GM19438 (cell line): ENCODE data around the gene MAP3K8.

Source experiments
- ATAC-seq: cut with Tn5 transposase; IDR thresholded peaks from one replicate; pipeline ENCODE4 v1.9.1; 2021; ENCODE audit warnings: low read depth; ENCODE audit not compliant: unreplicated experiment

Gene MAP3K8

DNA sequence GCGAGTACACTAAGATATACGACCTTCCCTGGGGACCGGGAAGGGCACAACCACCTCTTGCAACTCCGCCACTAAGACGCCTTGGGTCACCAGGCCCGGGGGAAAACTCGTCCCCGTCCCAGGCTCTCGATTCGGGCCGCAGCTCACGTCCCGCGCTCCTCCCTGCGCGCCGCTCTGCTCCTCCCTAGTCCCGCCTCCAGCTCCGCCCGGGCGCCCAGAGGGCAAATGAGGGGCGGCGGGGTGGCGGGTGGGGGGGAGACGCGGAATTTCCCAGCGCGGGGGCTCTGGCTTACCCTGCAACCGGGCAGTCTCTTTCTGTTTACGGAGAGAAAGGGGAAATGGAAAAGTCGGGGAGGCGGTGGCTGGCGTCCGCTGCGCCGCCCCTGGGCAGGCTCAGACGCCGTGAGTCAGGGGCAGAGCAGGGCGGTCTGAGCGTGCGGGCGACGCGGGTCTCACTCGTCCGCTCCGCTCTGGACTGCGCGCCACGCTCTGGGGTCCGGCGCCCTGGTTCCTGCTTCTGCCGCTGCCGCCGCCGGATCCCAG is at the start of gene MAP3K8:
TSS of gene MAP3K8 (plus strand) at position 455 of the 543 bp plus-strand sequence. CDS start 4,755 bp downstream, outside the sequence.
- peak; percentile 59 for ATAC-seq

DNA sequence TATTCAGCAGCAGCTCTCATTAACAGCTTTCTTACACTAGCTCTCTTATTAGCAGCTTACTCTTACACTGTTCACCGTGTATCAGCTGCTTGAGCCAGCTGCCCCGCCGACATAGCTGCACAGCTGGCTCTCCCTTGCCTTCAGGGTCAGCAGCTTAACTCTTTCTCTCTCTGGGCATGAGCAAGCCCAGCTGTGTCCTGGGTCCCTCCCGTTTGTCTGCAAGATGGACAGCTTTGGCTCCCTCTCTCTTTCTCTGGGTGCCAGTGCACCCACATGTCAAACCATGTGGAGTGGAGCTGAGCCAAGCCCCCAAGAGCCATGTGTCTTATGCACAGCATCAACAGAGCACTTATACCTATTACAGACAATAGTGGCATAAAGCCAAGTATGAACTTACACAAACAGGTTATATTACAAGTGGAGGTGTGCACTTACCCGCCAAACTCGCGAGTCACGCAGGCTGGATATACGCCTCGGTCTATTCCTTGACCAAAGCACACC is 49.2 kb upstream of the MAP3K8 start:
- ATAC-seq = no peak

GRCh38 chr10:30386801-30387588 is 47.0 kb upstream of the MAP3K8 start:
- ATAC-seq = no peak

GRCh38 chr10:30387646-30388243 is 46.2 kb upstream of the MAP3K8 start:
- no peak for ATAC-seq

DNA sequence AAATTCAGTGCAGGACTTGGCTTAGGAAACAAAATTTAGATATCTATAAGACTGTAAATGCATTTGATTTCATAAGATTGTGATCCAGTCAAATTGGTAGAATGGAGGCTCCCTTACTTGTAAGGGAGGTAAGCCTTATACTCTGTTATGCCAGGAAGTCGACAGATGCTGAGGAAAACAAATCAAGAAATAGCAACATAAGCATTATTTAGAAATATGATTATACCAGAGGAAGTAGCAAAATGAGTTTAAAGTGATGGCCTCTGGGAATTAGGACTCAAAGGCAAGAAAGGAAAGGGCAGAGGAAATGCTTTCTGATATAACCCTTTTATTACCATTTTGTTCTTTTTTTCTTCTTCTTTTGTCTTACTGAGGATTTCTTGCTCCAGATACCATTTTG is 44.4 kb upstream of the MAP3K8 start:
- no peak for ATAC-seq

- no peak for ATAC-seq
Measured at GRCh38 chr10:30390207-30390606, 43.8 kb upstream of the MAP3K8 start.

DNA sequence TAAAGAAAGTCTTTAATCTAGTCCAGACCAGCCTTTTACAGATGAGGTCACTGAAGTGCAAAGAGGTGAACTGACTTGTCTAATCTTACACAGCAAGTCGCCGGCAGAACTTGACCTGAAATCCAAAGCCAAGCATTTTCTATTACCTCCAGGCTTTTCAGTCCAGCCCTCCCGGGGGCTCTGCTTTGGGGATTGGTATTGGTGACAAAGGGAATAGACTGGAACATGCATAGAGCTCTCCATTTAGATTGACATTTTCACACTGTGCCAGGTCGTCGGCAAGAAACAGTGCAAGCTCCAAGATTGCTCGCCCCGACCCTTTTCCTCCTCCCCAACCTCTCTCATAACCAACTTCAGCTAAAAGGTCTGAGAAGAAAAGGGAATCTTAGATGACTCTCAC is 42.7 kb upstream of the MAP3K8 start:
- no peak for ATAC-seq

GRCh38 chr10:30392564-30392990 is 41.4 kb upstream of the MAP3K8 start:
- ATAC-seq = peak; percentile 95

GRCh38 chr10:30396293-30396692 is 37.7 kb upstream of the MAP3K8 start:
- ATAC-seq = no peak

GRCh38 chr10:30396698-30397097 is 37.3 kb upstream of the MAP3K8 start:
- no peak for ATAC-seq

- no peak for ATAC-seq
Measured at GRCh38 chr10:30398193-30398592, 35.8 kb upstream of the MAP3K8 start.

DNA sequence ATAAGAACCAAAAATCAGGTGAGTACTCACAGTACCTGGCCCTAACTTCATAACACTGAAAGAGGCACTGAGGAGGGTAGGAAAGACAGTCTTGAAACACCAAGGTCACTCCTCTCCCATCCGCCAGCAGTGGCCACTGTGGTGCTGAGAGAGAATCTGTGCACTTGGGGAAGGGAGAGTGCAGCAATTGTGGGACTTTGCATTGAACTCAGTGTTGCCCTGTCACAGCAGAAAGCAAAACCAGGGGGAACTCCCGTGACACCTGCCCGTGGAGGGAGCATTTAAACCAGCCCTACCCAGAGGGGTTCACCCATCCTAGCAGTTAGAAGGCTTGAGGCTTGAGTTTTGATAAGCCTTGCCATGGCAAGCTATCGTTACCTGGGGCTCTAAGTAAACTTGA is 35.2 kb upstream of the MAP3K8 start:
- ATAC-seq = no peak

GRCh38 chr10:30403494-30403893 is 30.5 kb upstream of the MAP3K8 start:
- ATAC-seq = no peak

- no peak for ATAC-seq
Measured at GRCh38 chr10:30404540-30404939, 29.4 kb upstream of the MAP3K8 start.

GRCh38 chr10:30411263-30411662 is 22.7 kb upstream of the MAP3K8 start:
- no peak for ATAC-seq

GRCh38 chr10:30412901-30413300 is 21.1 kb upstream of the MAP3K8 start:
- no peak for ATAC-seq

DNA sequence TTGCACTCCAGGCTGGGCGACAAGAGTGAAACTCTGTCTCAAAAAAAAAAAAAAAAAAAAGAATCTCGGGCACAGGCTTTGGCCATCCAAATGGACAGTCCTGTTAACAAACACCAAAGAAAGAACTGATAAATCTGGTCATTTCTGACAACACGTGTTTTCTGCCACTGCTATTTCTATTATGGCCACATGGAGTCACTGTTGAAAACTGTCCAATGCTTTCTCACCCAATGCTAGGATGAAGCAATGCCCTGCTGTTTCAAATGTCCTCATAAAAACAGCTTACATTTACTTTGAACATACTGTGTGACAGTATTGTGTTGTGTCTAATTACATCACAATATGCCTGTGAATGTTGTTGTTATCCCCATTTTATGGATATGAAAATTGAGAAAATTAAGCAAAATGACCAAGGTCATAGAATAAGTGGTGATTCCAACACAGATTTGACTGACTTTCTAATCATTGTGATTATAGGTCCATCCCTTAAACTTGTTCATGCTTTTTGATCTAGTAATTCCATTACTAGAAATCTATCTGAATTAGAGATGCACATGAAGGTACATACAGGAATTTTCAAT is 19.9 kb upstream of the MAP3K8 start:
- no peak for ATAC-seq

DNA sequence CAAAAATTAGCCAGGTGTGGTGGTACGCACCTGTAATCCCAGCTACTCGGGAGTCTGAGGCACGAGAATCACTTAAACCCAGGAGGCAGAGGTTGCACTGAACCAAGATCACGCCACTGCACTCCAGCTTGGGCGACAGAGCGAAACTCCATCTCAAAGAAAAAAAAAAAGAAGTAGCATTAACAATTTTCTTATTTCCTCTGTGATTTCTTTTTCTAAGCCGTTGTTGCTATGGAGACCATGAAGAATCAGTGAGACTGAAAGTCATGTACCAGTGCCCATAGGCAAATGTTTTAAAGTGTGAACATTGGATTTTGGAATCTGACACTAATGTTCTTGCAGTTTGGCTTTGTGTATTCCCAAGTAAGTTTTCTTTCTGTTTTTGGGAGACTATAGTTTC is 18.4 kb upstream of the MAP3K8 start:
- ATAC-seq = no peak

- no peak for ATAC-seq
Measured at GRCh38 chr10:30417301-30417700, 16.7 kb upstream of the MAP3K8 start.

DNA sequence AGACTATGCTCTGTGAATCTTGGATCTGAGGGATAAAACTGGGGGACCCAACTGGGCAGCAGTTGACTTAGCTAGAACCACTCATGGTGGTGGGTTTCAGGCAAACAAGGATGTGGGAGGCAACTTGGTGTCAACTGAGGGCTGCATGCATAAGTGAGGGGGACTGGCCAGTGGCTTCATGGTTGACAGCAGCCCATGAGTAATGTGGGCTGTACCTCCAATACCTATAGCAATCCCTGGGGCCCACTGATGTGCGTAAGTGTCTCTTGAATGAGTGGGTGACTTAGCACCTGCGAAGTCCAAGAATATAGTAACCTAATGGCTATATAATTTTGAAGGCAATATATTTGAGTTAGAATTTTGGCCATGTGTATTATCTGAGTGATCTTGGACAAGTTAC is 13.7 kb upstream of the MAP3K8 start:
- ATAC-seq = peak; percentile 39

GRCh38 chr10:30420766-30421165 is 13.2 kb upstream of the MAP3K8 start:
- no peak for ATAC-seq
